ENCODE results near the gene MICA. TPM values are rescaled to one million over a fixed set of nuclear protein-coding genes. Genes with fewer than 3 reads are reported as not detected.
"Not testable (repeated sequence)": the region's sequence is repeated elsewhere in the genome, so short reads cannot be mapped to it uniquely, and the experiment has no call there.

The MICA gene
- total and polyA plus RNA-seq, 10 donors = 7.8 to 27.4 (median 16.1) TPM

DNA sequence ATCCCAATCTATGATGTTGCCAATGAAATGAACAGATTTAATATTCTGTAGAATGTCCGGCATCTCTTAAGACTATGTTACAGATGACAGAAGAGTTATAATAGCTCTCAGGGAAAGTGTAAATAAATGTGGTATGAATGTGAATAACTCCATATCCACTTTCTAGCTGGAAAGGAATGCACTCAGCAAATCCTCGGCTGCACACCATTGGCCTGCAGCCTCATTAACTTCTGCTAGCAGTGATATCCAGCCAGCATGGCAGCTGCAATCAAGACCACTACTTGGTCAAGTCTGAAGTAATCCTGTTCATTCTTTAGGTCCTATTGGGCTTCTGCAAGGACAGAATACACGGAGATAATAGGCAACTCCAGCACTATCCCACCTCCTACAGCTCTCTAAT is 17.3 kb upstream of the MICA start:
- DNase-seq = no peak
- H3K27ac ChIP-seq = no peak overlapping the region
- H3K4me3 ChIP-seq = no peak overlapping the region
- WGBS, 5 donors = 68 to 96% (median 82%) methylated on average over 3 of the region's 3 CpGs
- no peaks in the 10 kb centered on the region for H3K27me3 ChIP-seq (replicated peaks in 1 of 7)
- H3K9me3 ChIP-seq = no peaks in the 10 kb centered on the region
- H3K4me1 ChIP-seq = no peaks in the 10 kb centered on the region
- no peak for TF ChIP-seq POLR2A (IDR thresholded peaks at IDR 0.05)
- no peak for TF ChIP-seq POLR2AphosphoS5 (IDR thresholded peaks at IDR 0.05)
- TF ChIP-seq, protein P1, sequence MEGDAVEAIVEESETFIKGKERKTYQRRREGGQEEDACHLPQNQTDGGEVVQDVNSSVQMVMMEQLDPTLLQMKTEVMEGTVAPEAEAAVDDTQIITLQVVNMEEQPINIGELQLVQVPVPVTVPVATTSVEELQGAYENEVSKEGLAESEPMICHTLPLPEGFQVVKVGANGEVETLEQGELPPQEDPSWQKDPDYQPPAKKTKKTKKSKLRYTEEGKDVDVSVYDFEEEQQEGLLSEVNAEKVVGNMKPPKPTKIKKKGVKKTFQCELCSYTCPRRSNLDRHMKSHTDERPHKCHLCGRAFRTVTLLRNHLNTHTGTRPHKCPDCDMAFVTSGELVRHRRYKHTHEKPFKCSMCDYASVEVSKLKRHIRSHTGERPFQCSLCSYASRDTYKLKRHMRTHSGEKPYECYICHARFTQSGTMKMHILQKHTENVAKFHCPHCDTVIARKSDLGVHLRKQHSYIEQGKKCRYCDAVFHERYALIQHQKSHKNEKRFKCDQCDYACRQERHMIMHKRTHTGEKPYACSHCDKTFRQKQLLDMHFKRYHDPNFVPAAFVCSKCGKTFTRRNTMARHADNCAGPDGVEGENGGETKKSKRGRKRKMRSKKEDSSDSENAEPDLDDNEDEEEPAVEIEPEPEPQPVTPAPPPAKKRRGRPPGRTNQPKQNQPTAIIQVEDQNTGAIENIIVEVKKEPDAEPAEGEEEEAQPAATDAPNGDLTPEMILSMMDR (IDR thresholded peaks at IDR 0.05 in 8 of 11, conservative IDR thresholded peaks at IDR 0.05 in 3 of 11) = no peak
- intact Hi-C loops (cut with DNase I; ENCODE audit: low total_unique reads) = no loop called here
- H3K36me3 ChIP-seq = no peaks in the 10 kb centered on the region

- H3K4me3 ChIP-seq = no peak overlapping the region
- no peak overlapping the region for H3K27ac ChIP-seq
- intact Hi-C loops (cut with DNase I; ENCODE audit: low total_unique reads) = no loop called here
- H3K4me1 ChIP-seq = no peaks in the 10 kb centered on the region
- no peaks in the 10 kb centered on the region for H3K36me3 ChIP-seq
- TF ChIP-seq, protein P1 (IDR thresholded peaks at IDR 0.05 in 8 of 11, conservative IDR thresholded peaks at IDR 0.05 in 3 of 11) = no peak
- no peak for TF ChIP-seq POLR2A (IDR thresholded peaks at IDR 0.05)
- no peak for TF ChIP-seq POLR2AphosphoS5 (IDR thresholded peaks at IDR 0.05)
- DNase-seq = no peak
- WGBS, 5 donors = 81 to 93% (median 88%) methylated on average over 1 of the region's 1 CpG
- H3K27me3 ChIP-seq (replicated peaks in 1 of 7) = no peaks in the 10 kb centered on the region
- H3K9me3 ChIP-seq = no peaks in the 10 kb centered on the region
These were observed 16.4 kb upstream of the MICA start for GRCh38 chr6:31386977-31387376.

DNA sequence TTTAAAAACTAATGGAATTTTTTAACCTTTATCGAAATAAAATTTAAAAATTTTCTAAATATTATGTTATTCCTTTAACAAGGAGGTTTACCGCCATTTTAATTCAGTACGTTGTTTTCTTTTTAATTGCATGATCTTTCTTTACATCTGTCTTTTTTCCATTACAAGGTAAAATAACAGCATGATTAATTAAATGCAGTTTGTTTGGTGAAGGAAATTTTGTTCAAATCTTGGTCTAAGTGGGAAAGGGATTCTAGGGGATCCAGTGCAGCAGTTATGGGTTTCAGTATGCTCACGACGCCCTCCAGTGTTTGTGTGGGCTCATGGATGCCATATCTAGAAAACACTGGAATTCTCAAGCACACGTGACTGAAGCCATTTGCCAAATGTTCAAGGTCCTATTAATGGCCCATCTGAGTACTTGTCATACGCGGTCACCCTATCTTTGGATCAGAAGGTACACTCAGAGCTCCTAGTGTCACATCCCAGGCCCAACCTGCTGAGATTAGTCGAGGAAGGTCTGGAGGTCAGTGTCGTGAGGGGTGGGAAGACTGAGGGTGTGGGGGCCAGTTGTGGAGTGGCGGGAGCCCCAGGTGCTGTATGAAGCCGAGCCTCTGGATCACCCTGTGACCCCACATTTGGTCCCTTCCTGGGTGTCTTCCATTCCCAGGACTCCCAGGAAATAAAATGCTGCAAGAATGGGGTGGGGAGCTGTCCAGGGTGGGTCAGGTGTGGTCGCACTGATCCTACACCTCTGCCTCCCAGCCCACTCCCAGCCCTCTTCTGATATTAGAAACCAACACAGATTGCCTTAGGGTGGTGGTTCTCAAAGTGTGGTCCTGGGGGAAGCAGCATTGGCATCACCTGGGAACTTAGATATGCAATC is 14.2 kb upstream of the MICA start:
- intact Hi-C loops (cut with DNase I; ENCODE audit: low total_unique reads); H3K9me3 ChIP-seq; H3K4me1 ChIP-seq; H3K27ac ChIP-seq; DNase-seq; H3K4me3 ChIP-seq; H3K36me3 ChIP-seq; H3K27me3 ChIP-seq (replicated peaks in 1 of 7): not testable (repeated sequence)
- 58 to 81% (median 68%) methylated on average over 3 to 5 of the region's 13 CpGs for WGBS, 5 donors

- H3K9me3 ChIP-seq; H3K27me3 ChIP-seq (replicated peaks in 1 of 7); H3K27ac ChIP-seq; DNase-seq; H3K4me1 ChIP-seq; H3K4me3 ChIP-seq; intact Hi-C loops (cut with DNase I; ENCODE audit: low total_unique reads): not testable (repeated sequence)
- peaks cover 0 to 11% (median 0%) of the 10 kb centered on the region in 6 donors for H3K36me3 ChIP-seq
These were observed 13.6 kb upstream of the MICA start for GRCh38 chr6:31389802-31390132.

DNA sequence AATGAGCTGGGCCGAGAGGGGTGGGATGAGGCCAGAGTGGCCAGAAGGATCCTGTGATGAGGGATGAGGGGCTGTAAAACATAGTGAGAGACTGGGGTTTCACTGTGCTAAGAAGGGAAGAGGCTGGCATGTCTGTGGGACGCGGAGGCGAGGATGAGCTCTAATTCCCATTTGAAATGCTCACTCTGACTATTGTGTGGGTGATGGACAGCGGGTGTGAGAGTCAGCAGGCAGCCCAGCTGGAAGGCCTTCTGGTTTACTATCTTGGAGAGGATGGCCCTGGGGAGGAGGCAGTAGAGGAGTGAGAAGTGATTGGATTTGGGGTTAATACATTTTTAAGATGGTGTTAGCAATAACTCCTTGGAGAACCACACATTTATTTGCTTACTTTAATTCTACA is 9.5 kb upstream of the MICA start:
- intact Hi-C loops (cut with DNase I; ENCODE audit: low total_unique reads) = no loop called here
- Histone ChIP-seq H3K27me3 (replicated peaks in 1 of 7) (no peaks in the 10 kb centered on the region), H3K4me1 (peaks cover 9 to 26% (median 24%) of the 10 kb centered on the region in 6 donors), H3K9me3 (no peaks in the 10 kb centered on the region), H3K36me3 (peaks cover 0 to 14% (median 0%) of the 10 kb centered on the region in 6 donors), H3K27ac (no peak overlapping the region), H3K4me3 (no peak overlapping the region)
- TF ChIP-seq POLR2AphosphoS5 (IDR thresholded peaks at IDR 0.05) (no peak), POLR2A (IDR thresholded peaks at IDR 0.05) (no peak)
- TF ChIP-seq, protein P1 (IDR thresholded peaks at IDR 0.05 in 8 of 11, conservative IDR thresholded peaks at IDR 0.05 in 3 of 11) = no peak
- WGBS, 5 donors = 74 to 93% (median 91%) methylated on average over 5 of the region's 5 CpGs
- no peak for DNase-seq
